Measurements from ENCODE around the gene PARVB.
A peak's percentile ranks its signal among the peaks of the same experiment; 100 is the strongest.

Gene PARVB

GRCh38 chr22:44179989-44180705 is 156.0 kb downstream of the PARVB start:
- no peak for DNase-seq (ENCODE audit: low spot score)
- no peak overlapping the region for H3K27ac ChIP-seq
- TF ChIP-seq CTCF (IDR thresholded peaks at IDR 0.05), result no peak
- no peak overlapping the region for H3K4me3 ChIP-seq

GRCh38 chr22:44180706-44181032 is 156.6 kb downstream of the PARVB start, which contains the start of gene PARVG:
Gene PARVG, plus strand, starts transcription at chr22:44180925. Its CDS starts 2,405 bp downstream, at chr22:44183330.
- H3K4me3 ChIP-seq, result peak within 1 kb of the TSS; percentile 57

GRCh38 chr22:44181033-44181911 is 157.2 kb downstream of the PARVB start:
- Histone ChIP-seq H3K27ac (peak overlapping the region in 1 of 2 donors; percentile 77), H3K4me3 (peak overlapping the region; percentile 57)
- no peak for TF ChIP-seq CTCF (IDR thresholded peaks at IDR 0.05)
- no peak for DNase-seq (ENCODE audit: low spot score)

More at GRCh38 chr22:44180706-44181032, 156.6 kb downstream of the PARVB start, which contains the start of gene PARVG:
- peak within 1 kb of the TSS in 1 of 2 donors; percentile 77 for H3K27ac ChIP-seq
- DNase-seq (ENCODE audit: low spot score), result no peak
- no peak for TF ChIP-seq CTCF (IDR thresholded peaks at IDR 0.05)

- DNase-seq (ENCODE audit: low spot score), result no peak
- TF ChIP-seq CTCF (IDR thresholded peaks at IDR 0.05), result no peak
- peak overlapping the region; percentile 10 to 77 for H3K27ac ChIP-seq
- H3K4me3 ChIP-seq, result peak overlapping the region; percentile 57
Measured at GRCh38 chr22:44181912-44182587, 157.9 kb downstream of the PARVB start.

- H3K4me3 ChIP-seq, result peak overlapping the region; percentile 57
- TF ChIP-seq CTCF (IDR thresholded peaks at IDR 0.05), result no peak
- peak overlapping the region; percentile 10 to 77 for H3K27ac ChIP-seq
- DNase-seq (ENCODE audit: low spot score), result no peak
Measured at GRCh38 chr22:44182588-44183286, 158.6 kb downstream of the PARVB start.

- Histone ChIP-seq H3K27ac (no peak overlapping the region), H3K4me3 (peak overlapping the region; percentile 57)
- TF ChIP-seq CTCF (IDR thresholded peaks at IDR 0.05), result no peak
- DNase-seq (ENCODE audit: low spot score), result no peak
Measured at GRCh38 chr22:44183287-44183588, 159.1 kb downstream of the PARVB start.
